ENCODE results near the gene SFT2D1. TPM values are rescaled to one million over a fixed set of nuclear protein-coding genes. Genes with fewer than 3 reads are reported as not detected.

The SFT2D1 gene
- total and polyA plus RNA-seq, 3 experiments from 2014 or later = 43.3 to 60.9 (median 54.0) TPM

GRCh38 chr6:166281104-166281503, 61.2 kb downstream of the SFT2D1 start:
- Mint-ChIP-seq H3K9me3 (no peaks in the 10 kb centered on the region), H3K36me3 (no peaks in the 10 kb centered on the region), H3K4me3 (no peak overlapping the region), H3K27ac (no peak overlapping the region), H3K4me1 (peaks cover 0 to under 1% (median 0%) of the 10 kb centered on the region in 3 donors), H3K27me3 (peaks cover 7 to 29% of the 10 kb centered on the region in 2 donors)
- Histone ChIP-seq H3K4me3 (ENCODE audit: low read length) (no peak overlapping the region), H3K27me3 (ENCODE audit: insufficient read depth, low read length, poor library complexity, severe bottlenecking) (no peaks in the 10 kb centered on the region), H3K4me1 (ENCODE audit: insufficient read depth, low read length) (no peaks in the 10 kb centered on the region), H3K27ac (ENCODE audit: low read depth, low read length) (no peak overlapping the region), H3K36me3 (ENCODE audit: insufficient read depth, low read length) (no peaks in the 10 kb centered on the region), H3K9me3 (ENCODE audit: low read length) (no peaks in the 10 kb centered on the region)
- CTCF ChIA-PET = interaction anchor here (0.9 to 2.4 kb wide), 3 partner anchors 32 to 346 kb away, joined by 3 to 10 read pairs (median 4); partner anchors contain the start of gene RPS6KA2
- POLR2A ChIA-PET = no interaction called here
- DNase-seq = no peak

GRCh38 chr6:166279393-166279679, 63.0 kb downstream of the SFT2D1 start:
- H3K4me1 ChIP-seq (ENCODE audit: insufficient read depth, low read length) = no peaks in the 10 kb centered on the region
- peaks cover 5 to 9% (median 5%) of the 10 kb centered on the region in 3 donors for H3K4me1 Mint-ChIP-seq

GRCh38 chr6:166278579-166279392, 63.6 kb downstream of the SFT2D1 start:
- CTCF ChIA-PET = interaction anchor here (0.7 to 1.8 kb wide), 3 partner anchors 122 to 349 kb away, joined by 3 to 4 read pairs (median 3); partner anchors contain the start of gene RPS6KA2
- Histone ChIP-seq H3K27ac (ENCODE audit: low read depth, low read length) (no peak overlapping the region), H3K27me3 (ENCODE audit: insufficient read depth, low read length, poor library complexity, severe bottlenecking) (no peaks in the 10 kb centered on the region), H3K36me3 (ENCODE audit: insufficient read depth, low read length) (no peaks in the 10 kb centered on the region), H3K4me3 (ENCODE audit: low read length) (no peak overlapping the region), H3K9me3 (ENCODE audit: low read length) (no peaks in the 10 kb centered on the region), H3K4me1 (ENCODE audit: insufficient read depth, low read length) (no peaks in the 10 kb centered on the region)
- H3K27me3 Mint-ChIP-seq = peaks cover 5 to 21% of the 10 kb centered on the region in 2 donors
- no peak overlapping the region for H3K4me3 Mint-ChIP-seq
- POLR2A ChIA-PET = interaction anchor here (0.6 kb wide), 1 partner anchor 13 kb away, joined by 3 read pairs; no protein-coding TSS in a partner anchor
- peaks cover 5 to 9% (median 5%) of the 10 kb centered on the region in 3 donors for H3K4me1 Mint-ChIP-seq
- H3K36me3 Mint-ChIP-seq = no peaks in the 10 kb centered on the region
- no peak for DNase-seq
- no peak overlapping the region for H3K27ac Mint-ChIP-seq
- no peaks in the 10 kb centered on the region for H3K9me3 Mint-ChIP-seq

More at GRCh38 chr6:166279393-166279679, 63.0 kb downstream of the SFT2D1 start:
- Mint-ChIP-seq H3K36me3 (no peaks in the 10 kb centered on the region), H3K27ac (no peak overlapping the region), H3K9me3 (no peaks in the 10 kb centered on the region), H3K4me3 (no peak overlapping the region), H3K27me3 (peaks cover 5 to 21% of the 10 kb centered on the region in 2 donors)
- no peak overlapping the region for H3K27ac ChIP-seq (ENCODE audit: low read depth, low read length)
- no peak overlapping the region for H3K4me3 ChIP-seq (ENCODE audit: low read length)
- no peaks in the 10 kb centered on the region for H3K9me3 ChIP-seq (ENCODE audit: low read length)
- POLR2A ChIA-PET = interaction anchor here (0.6 kb wide), 1 partner anchor 14 kb away, joined by 3 read pairs; no protein-coding TSS in a partner anchor
- no peak for DNase-seq
- no peaks in the 10 kb centered on the region for H3K27me3 ChIP-seq (ENCODE audit: insufficient read depth, low read length, poor library complexity, severe bottlenecking)
- no peaks in the 10 kb centered on the region for H3K36me3 ChIP-seq (ENCODE audit: insufficient read depth, low read length)
- CTCF ChIA-PET = interaction anchor here (0.7 to 1.8 kb wide), 5 partner anchors 34 to 348 kb away, joined by 3 to 5 read pairs (median 3); partner anchors contain the start of gene RPS6KA2

- Histone ChIP-seq H3K4me3 (ENCODE audit: low read length) (no peak overlapping the region), H3K27me3 (ENCODE audit: insufficient read depth, low read length, poor library complexity, severe bottlenecking) (no peaks in the 10 kb centered on the region), H3K4me1 (ENCODE audit: insufficient read depth, low read length) (no peaks in the 10 kb centered on the region), H3K9me3 (ENCODE audit: low read length) (no peaks in the 10 kb centered on the region), H3K36me3 (ENCODE audit: insufficient read depth, low read length) (no peaks in the 10 kb centered on the region), H3K27ac (ENCODE audit: low read depth, low read length) (no peak overlapping the region)
- no peak for DNase-seq
- H3K4me3 Mint-ChIP-seq = no peak overlapping the region
- no peaks in the 10 kb centered on the region for H3K9me3 Mint-ChIP-seq
- ChIA-PET POLR2A (no interaction called here), CTCF (interaction anchor here (0.8 to 2.7 kb wide), 2 partner anchors 83 to 123 kb away, joined by 3 to 32 read pairs; no protein-coding TSS in a partner anchor)
- H3K4me1 Mint-ChIP-seq = peaks cover 5 to 9% (median 5%) of the 10 kb centered on the region in 3 donors
- peaks cover 5 to 21% of the 10 kb centered on the region in 2 donors for H3K27me3 Mint-ChIP-seq
- no peaks in the 10 kb centered on the region for H3K36me3 Mint-ChIP-seq
- H3K27ac Mint-ChIP-seq = no peak overlapping the region
Measured at GRCh38 chr6:166277892-166278578, 64.3 kb downstream of the SFT2D1 start.

- DNase-seq = no peak
- H3K4me1 Mint-ChIP-seq = peaks cover 5 to 9% (median 5%) of the 10 kb centered on the region in 3 donors
- H3K9me3 ChIP-seq (ENCODE audit: low read length) = no peaks in the 10 kb centered on the region
- H3K9me3 Mint-ChIP-seq = no peaks in the 10 kb centered on the region
- no peaks in the 10 kb centered on the region for H3K36me3 Mint-ChIP-seq
- CTCF ChIA-PET = interaction anchor here (0.8 to 2.7 kb wide), 9 partner anchors 16 to 162 kb away, joined by 3 to 32 read pairs (median 3); no protein-coding TSS in a partner anchor
- peaks cover 5 to 12% of the 10 kb centered on the region in 2 donors for H3K27me3 Mint-ChIP-seq
- no peak overlapping the region for H3K4me3 ChIP-seq (ENCODE audit: low read length)
- no peaks in the 10 kb centered on the region for H3K27me3 ChIP-seq (ENCODE audit: insufficient read depth, low read length, poor library complexity, severe bottlenecking)
- no peak overlapping the region for H3K27ac ChIP-seq (ENCODE audit: low read depth, low read length)
- no peaks in the 10 kb centered on the region for H3K36me3 ChIP-seq (ENCODE audit: insufficient read depth, low read length)
- H3K27ac Mint-ChIP-seq = peak overlapping the region in 1 of 8 donors; percentile 26
- no peaks in the 10 kb centered on the region for H3K4me1 ChIP-seq (ENCODE audit: insufficient read depth, low read length)
- POLR2A ChIA-PET = no interaction called here
- H3K4me3 Mint-ChIP-seq = no peak overlapping the region
Measured at GRCh38 chr6:166277018-166277417, 65.3 kb downstream of the SFT2D1 start.

- H3K36me3 ChIP-seq (ENCODE audit: insufficient read depth, low read length) = no peaks in the 10 kb centered on the region
- no peak overlapping the region for H3K27ac ChIP-seq (ENCODE audit: low read depth, low read length)
- H3K4me3 ChIP-seq (ENCODE audit: low read length) = no peak overlapping the region
- peak; percentile 69 to 80 (median 76) for DNase-seq
- Mint-ChIP-seq H3K4me3 (peak overlapping the region in 1 of 7 donors; percentile 36), H3K4me1 (peaks cover 5 to 9% (median 5%) of the 10 kb centered on the region in 3 donors), H3K9me3 (no peaks in the 10 kb centered on the region), H3K27ac (no peak overlapping the region), H3K36me3 (no peaks in the 10 kb centered on the region), H3K27me3 (peaks cover 8 to 13% of the 10 kb centered on the region in 2 donors)
- ChIA-PET POLR2A (no interaction called here), CTCF (interaction anchor here (0.6 to 2.7 kb wide), 15 partner anchors 8 to 491 kb away, joined by 3 to 32 read pairs (median 4); no protein-coding TSS in a partner anchor)
- no peaks in the 10 kb centered on the region for H3K4me1 ChIP-seq (ENCODE audit: insufficient read depth, low read length)
- no peaks in the 10 kb centered on the region for H3K9me3 ChIP-seq (ENCODE audit: low read length)
- H3K27me3 ChIP-seq (ENCODE audit: insufficient read depth, low read length, poor library complexity, severe bottlenecking) = no peaks in the 10 kb centered on the region
Measured at GRCh38 chr6:166275714-166276166, 66.6 kb downstream of the SFT2D1 start.

GRCh38 chr6:166274739-166275370, 67.5 kb downstream of the SFT2D1 start:
- ChIA-PET POLR2A (no interaction called here), CTCF (interaction anchor here (1.2 to 1.3 kb wide), 2 partner anchors 29 to 113 kb away, joined by 3 to 5 read pairs; no protein-coding TSS in a partner anchor)
- no peak overlapping the region for H3K27ac Mint-ChIP-seq
- H3K36me3 ChIP-seq (ENCODE audit: insufficient read depth, low read length) = no peaks in the 10 kb centered on the region
- H3K4me1 Mint-ChIP-seq = peaks cover 5 to 9% (median 5%) of the 10 kb centered on the region in 3 donors
- no peaks in the 10 kb centered on the region for H3K9me3 Mint-ChIP-seq
- no peak overlapping the region for H3K27ac ChIP-seq (ENCODE audit: low read depth, low read length)
- no peaks in the 10 kb centered on the region for H3K36me3 Mint-ChIP-seq
- H3K4me1 ChIP-seq (ENCODE audit: insufficient read depth, low read length) = no peaks in the 10 kb centered on the region
- H3K27me3 Mint-ChIP-seq = peaks cover 8 to 16% of the 10 kb centered on the region in 2 donors
- H3K4me3 ChIP-seq (ENCODE audit: low read length) = no peak overlapping the region
- no peaks in the 10 kb centered on the region for H3K27me3 ChIP-seq (ENCODE audit: insufficient read depth, low read length, poor library complexity, severe bottlenecking)
- no peaks in the 10 kb centered on the region for H3K9me3 ChIP-seq (ENCODE audit: low read length)
- H3K4me3 Mint-ChIP-seq = no peak overlapping the region
- DNase-seq = no peak

Data from CD8-positive, alpha-beta memory T cell (primary cell).